Central memory CD8-positive, alpha-beta T cell (primary cell): ENCODE results near the gene CFAP100.

Experiments used
- ATAC-seq: fragments of 150-1000 bp; cut with Tn5 transposase; replicated peaks from 2 replicates; pipeline ENCODE4 v1.10.0; 2022; ENCODE audit warnings: mild to moderate bottlenecking, moderate FRiP score, moderate number of reproducible peaks; ENCODE audit not compliant: poor library complexity, severe bottlenecking; ENCODE audit errors: extremely low read depth
- DNase-seq, 2 donors: peaks; one replicate each; pipeline ENCODE4 v3.0.0; 2021; ENCODE audit warnings: low spot score in 2 of 2
- H3K27ac Mint-ChIP-seq: one replicate; pipeline ENCODE4 v1.8.0; 2022; ENCODE audit warnings: low read depth, mild to moderate bottlenecking, moderate library complexity, mixed read lengths
- H3K27me3 Mint-ChIP-seq: one replicate; pipeline ENCODE4 v1.8.0; 2022; ENCODE audit warnings: mixed read lengths
- H3K36me3 Mint-ChIP-seq: one replicate; pipeline ENCODE4 v1.8.0; 2022; ENCODE audit warnings: mild to moderate bottlenecking, moderate library complexity, mixed read lengths; ENCODE audit not compliant: insufficient read depth
- H3K4me1 Mint-ChIP-seq: one replicate; pipeline ENCODE4 v1.8.0; 2022; ENCODE audit warnings: mixed read lengths
- H3K4me3 Mint-ChIP-seq: one replicate; pipeline ENCODE4 v1.8.0; 2022; ENCODE audit warnings: mild to moderate bottlenecking, moderate library complexity, mixed read lengths
- H3K9me3 Mint-ChIP-seq: one replicate; pipeline ENCODE4 v1.8.0; 2022; ENCODE audit warnings: mixed read lengths

CFAP100 gene

GRCh38 chr3:126464494-126464893 is 69.8 kb downstream of the CFAP100 start:
- H3K4me3 Mint-ChIP-seq, result no peak overlapping the region
- ATAC-seq (no peak), DNase-seq (no peak)
- no peaks in the 10 kb centered on the region for H3K9me3 Mint-ChIP-seq
- peaks cover 65% of the 10 kb centered on the region for H3K36me3 Mint-ChIP-seq
- no peaks in the 10 kb centered on the region for H3K27me3 Mint-ChIP-seq
- no peak overlapping the region for H3K27ac Mint-ChIP-seq
- H3K4me1 Mint-ChIP-seq, result peaks cover 45% of the 10 kb centered on the region

- Mint-ChIP-seq H3K36me3 (peaks cover 66% of the 10 kb centered on the region), H3K4me3 (no peak overlapping the region)
Measured at GRCh38 chr3:126464997-126465396, 70.3 kb downstream of the CFAP100 start.

GRCh38 chr3:126465928-126466544 is 71.3 kb downstream of the CFAP100 start:
- Mint-ChIP-seq H3K36me3 (peaks cover 67% of the 10 kb centered on the region), H3K4me1 (peaks cover 44% of the 10 kb centered on the region), H3K27ac (no peak overlapping the region), H3K9me3 (no peaks in the 10 kb centered on the region), H3K4me3 (no peak overlapping the region), H3K27me3 (no peaks in the 10 kb centered on the region)
- DNase-seq (no peak), ATAC-seq (no peak)

More at GRCh38 chr3:126464997-126465396, 70.3 kb downstream of the CFAP100 start:
- no peak overlapping the region for H3K27ac Mint-ChIP-seq
- ATAC-seq, result no peak
- no peak for DNase-seq
- no peaks in the 10 kb centered on the region for H3K9me3 Mint-ChIP-seq
- peaks cover 50% of the 10 kb centered on the region for H3K4me1 Mint-ChIP-seq
- H3K27me3 Mint-ChIP-seq, result no peaks in the 10 kb centered on the region

- no peaks in the 10 kb centered on the region for H3K9me3 Mint-ChIP-seq
- H3K27me3 Mint-ChIP-seq, result no peaks in the 10 kb centered on the region
- H3K36me3 Mint-ChIP-seq, result peaks cover 61% of the 10 kb centered on the region
- H3K27ac Mint-ChIP-seq, result no peak overlapping the region
- DNase-seq (no peak), ATAC-seq (no peak)
- peaks cover 46% of the 10 kb centered on the region for H3K4me1 Mint-ChIP-seq
- no peak overlapping the region for H3K4me3 Mint-ChIP-seq
Measured at GRCh38 chr3:126466886-126467610, 72.3 kb downstream of the CFAP100 start.

GRCh38 chr3:126467611-126467955 is 72.9 kb downstream of the CFAP100 start:
- ATAC-seq, result no peak
- Mint-ChIP-seq H3K9me3 (no peaks in the 10 kb centered on the region), H3K27ac (no peak overlapping the region), H3K4me1 (peaks cover 51% of the 10 kb centered on the region), H3K4me3 (no peak overlapping the region), H3K36me3 (peaks cover 60% of the 10 kb centered on the region), H3K27me3 (no peaks in the 10 kb centered on the region)
- no peak for DNase-seq

- Mint-ChIP-seq H3K4me3 (no peak overlapping the region), H3K4me1 (peaks cover 58% of the 10 kb centered on the region), H3K27ac (peak overlapping the region; percentile 33), H3K36me3 (peaks cover 61% of the 10 kb centered on the region), H3K27me3 (no peaks in the 10 kb centered on the region), H3K9me3 (no peaks in the 10 kb centered on the region)
- ATAC-seq, result no peak
- DNase-seq, result no peak
Measured at GRCh38 chr3:126468028-126468891, 73.6 kb downstream of the CFAP100 start.

- DNase-seq (no peak), ATAC-seq (no peak)
- Mint-ChIP-seq H3K27me3 (no peaks in the 10 kb centered on the region), H3K4me3 (peak overlapping the region; percentile 3), H3K36me3 (peaks cover 54% of the 10 kb centered on the region), H3K27ac (peak overlapping the region; percentile 33), H3K4me1 (peaks cover 64% of the 10 kb centered on the region), H3K9me3 (no peaks in the 10 kb centered on the region)
Measured at GRCh38 chr3:126469479-126469878, 74.8 kb downstream of the CFAP100 start.

- DNase-seq (no peak), ATAC-seq (no peak)
- no peaks in the 10 kb centered on the region for H3K9me3 Mint-ChIP-seq
Measured at GRCh38 chr3:126472277-126473006, 77.7 kb downstream of the CFAP100 start.

GRCh38 chr3:126473292-126474168 is 78.8 kb downstream of the CFAP100 start:
- Mint-ChIP-seq H3K36me3 (peaks cover 41% of the 10 kb centered on the region), H3K4me1 (peaks cover 53% of the 10 kb centered on the region), H3K27me3 (no peaks in the 10 kb centered on the region), H3K4me3 (peak overlapping the region; percentile 79), H3K9me3 (no peaks in the 10 kb centered on the region), H3K27ac (peak overlapping the region; percentile 56)
- ATAC-seq (no peak), DNase-seq (no peak)

More at GRCh38 chr3:126472277-126473006, 77.7 kb downstream of the CFAP100 start:
- H3K4me3 Mint-ChIP-seq, result peak overlapping the region; percentile 79
- peak overlapping the region; percentile 56 for H3K27ac Mint-ChIP-seq
- H3K27me3 Mint-ChIP-seq, result no peaks in the 10 kb centered on the region
- peaks cover 46% of the 10 kb centered on the region for H3K36me3 Mint-ChIP-seq
- peaks cover 59% of the 10 kb centered on the region for H3K4me1 Mint-ChIP-seq

GRCh38 chr3:126474498-126475412 is 80.0 kb downstream of the CFAP100 start:
- Mint-ChIP-seq H3K9me3 (no peaks in the 10 kb centered on the region), H3K27ac (peak overlapping the region; percentile 81), H3K4me1 (peaks cover 41% of the 10 kb centered on the region), H3K27me3 (no peaks in the 10 kb centered on the region), H3K36me3 (peaks cover 29% of the 10 kb centered on the region), H3K4me3 (peak overlapping the region; percentile 79)
- DNase-seq (peak; percentile 18), ATAC-seq (no peak)
